ENCODE results near the gene CHST12. TPM values are rescaled to one million over a fixed set of nuclear protein-coding genes. Genes with fewer than 3 reads are reported as not detected.

CHST12 gene
- total RNA-seq: 100 to 1,000 TPM in 1 of 4 donors, 10 to 100 TPM in 2, 1 to 10 TPM in 1; 7.6 to 136 (median 13.6) TPM

GRCh38 chr7:2403014-2403717 lies at the start of gene CHST12:
CHST12 (plus strand) TSS chr7:2403611; CDS start chr7:2432640, 29,029 bp downstream.
- peak; percentile 96 for DNase-seq
- H3K36me3 ChIP-seq: no peaks in the 10 kb centered on the region
- in situ Hi-C loops (cut with MboI; ENCODE audit: low pct_ligation_motif_present in 1 of 4, low pct_unique_long_range_greater_than_20kb in 1 of 4, low sequenced_read_pairs in 3 of 4): no loop called here
- no peaks in the 10 kb centered on the region for H3K27me3 ChIP-seq
- H3K4me1 ChIP-seq: peaks cover 4 to 34% (median 23%) of the 10 kb centered on the region in 4 donors
- TF ChIP-seq EP300 (IDR thresholded peaks at IDR 0.05; ENCODE audit: low read depth): no peak
- TF ChIP-seq POLR2A (IDR thresholded peaks at IDR 0.05): no peak
- peak in 2 of 3 donors; percentile 3 to 34 for TF ChIP-seq POLR2AphosphoS5 (IDR thresholded peaks at IDR 0.05)
- no peak for TF ChIP-seq CTCF (IDR thresholded peaks at IDR 0.05)
- 1% methylated on average over 43 of the region's 89 CpGs; no CpG with 5 or more reads in 1 of the 2 donors for WGBS, 2 donors (ENCODE audit: low coverage in 1 of 2)
- H3K4me3 ChIP-seq: peak within 1 kb of the TSS; percentile 68 to 96 (median 88)
- intact Hi-C loops (cut with DNase I; ENCODE audit: low total_unique reads): no loop called here
- no peaks in the 10 kb centered on the region for H3K9me3 ChIP-seq
- H3K27ac ChIP-seq: peak within 1 kb of the TSS; percentile 81 to 87 (median 86)

- intact Hi-C loops (cut with DNase I; ENCODE audit: low total_unique reads): loop anchor here (10.0 kb wide), 1 partner anchor 109 kb away; the partner anchor contains the start of genes MRM2 and NUDT1
- peak; percentile 91 for DNase-seq
- Histone ChIP-seq H3K4me3 (peak overlapping the region; percentile 46 to 100 (median 91)), H3K9me3 (no peaks in the 10 kb centered on the region), H3K4me1 (peaks cover 19 to 39% (median 31%) of the 10 kb centered on the region in 4 donors), H3K27ac (peak overlapping the region; percentile 96 to 98 (median 96)), H3K36me3 (no peaks in the 10 kb centered on the region), H3K27me3 (no peaks in the 10 kb centered on the region)
- WGBS, 2 donors (ENCODE audit: low coverage in 1 of 2): 0% methylated on average over 3 to 19 of the region's 26 CpGs
- peak; percentile 38 for TF ChIP-seq POLR2A (IDR thresholded peaks at IDR 0.05)
- no peak for TF ChIP-seq EP300 (IDR thresholded peaks at IDR 0.05; ENCODE audit: low read depth)
- TF ChIP-seq CTCF (IDR thresholded peaks at IDR 0.05): no peak
- TF ChIP-seq POLR2AphosphoS5 (IDR thresholded peaks at IDR 0.05): peak; percentile 14 to 66 (median 57)
- in situ Hi-C loops (cut with MboI; ENCODE audit: low pct_ligation_motif_present in 1 of 4, low pct_unique_long_range_greater_than_20kb in 1 of 4, low sequenced_read_pairs in 3 of 4): loop anchor here in 2 of 4 donors (25.0 kb wide), 1 partner anchor 117 kb away; the partner anchor contains the start of genes MAD1L1 (in 2 of the 2), MRM2 (in 2 of the 2) and NUDT1 (in 2 of the 2)
Measured at GRCh38 chr7:2353936-2354185, 49.5 kb upstream of the CHST12 start.

- intact Hi-C loops (cut with DNase I; ENCODE audit: low total_unique reads) (loop anchor here (10.0 kb wide), 1 partner anchor 110 kb away; the partner anchor contains the start of genes MRM2 and NUDT1), in situ Hi-C loops (cut with MboI; ENCODE audit: low pct_ligation_motif_present in 1 of 4, low pct_unique_long_range_greater_than_20kb in 1 of 4, low sequenced_read_pairs in 3 of 4) (loop anchor here in 2 of 4 donors (25.0 kb wide), 1 partner anchor 117 kb away; the partner anchor contains the start of genes MAD1L1 (in 2 of the 2), MRM2 (in 2 of the 2) and NUDT1 (in 2 of the 2))
- peak; percentile 91 for DNase-seq
- WGBS, 2 donors (ENCODE audit: low coverage in 1 of 2): 0% methylated on average over 16 to 34 of the region's 55 CpGs
- no peaks in the 10 kb centered on the region for H3K36me3 ChIP-seq
- TF ChIP-seq POLR2AphosphoS5 (IDR thresholded peaks at IDR 0.05): peak; percentile 29 to 81 (median 81)
- TF ChIP-seq EP300 (IDR thresholded peaks at IDR 0.05; ENCODE audit: low read depth): no peak
- TF ChIP-seq CTCF (IDR thresholded peaks at IDR 0.05): peak in 2 of 5 experiments; percentile 5 to 15
- peak; percentile 28 for TF ChIP-seq POLR2A (IDR thresholded peaks at IDR 0.05)
- peak within 1 kb of the TSS; percentile 87 to 100 (median 98) for H3K4me3 ChIP-seq
- peaks cover 19 to 44% (median 32%) of the 10 kb centered on the region in 4 donors for H3K4me1 ChIP-seq
- H3K9me3 ChIP-seq: no peaks in the 10 kb centered on the region
- H3K27ac ChIP-seq: peak within 1 kb of the TSS; percentile 96 to 98 (median 96)
- no peaks in the 10 kb centered on the region for H3K27me3 ChIP-seq
Measured at GRCh38 chr7:2354186-2354938, 49.0 kb upstream of the CHST12 start, which contains the start of gene EIF3B. EIF3B (plus strand) TSS chr7:2354827; CDS start chr7:2354922, 95 bp downstream.

Data from transverse colon (tissue), 4 donors.